SH-SY5Y (cell line): ENCODE results near the gene SLC6A2.

ENCODE experiments used
- GATA2 ChIP-seq: IDR thresholded peaks from 2 replicates; pipeline ENCODE4 v1.6.1; 2011; ENCODE audit warnings: mild to moderate bottlenecking, low read depth, low read length
- GATA3 ChIP-seq: IDR thresholded peaks from 2 replicates; pipeline ENCODE4 v1.6.1; 2011; ENCODE audit warnings: low read depth, mild to moderate bottlenecking, low read length, moderate library complexity

GRCh38 chr16:55730115-55730514, 74.3 kb downstream of the SLC6A2 start:
- TF ChIP-seq GATA2 (no peak), GATA3 (no peak)
